Neural cell (in vitro differentiated cells): ENCODE measurements around the gene TRIM60.

Experiments
- MXI1 ChIP-seq: fragments of 450-650 bp; conservative IDR thresholded peaks from 2 replicates; pipeline ENCODE4 v1.6.1; 2014; ENCODE audit warnings: antibody characterized with exemption, mild to moderate bottlenecking; ENCODE audit not compliant: poor library complexity, severe bottlenecking
- SMC3 ChIP-seq: fragments of 450-650 bp; conservative IDR thresholded peaks from 2 replicates; pipeline ENCODE4 v1.6.1; 2014; ENCODE audit warnings: antibody characterized with exemption, mild to moderate bottlenecking, moderate library complexity; ENCODE audit not compliant: poor library complexity
- TAF1 ChIP-seq: IDR thresholded peaks from 2 replicates; pipeline ENCODE4 v1.6.1; 2012; ENCODE audit warnings: low read depth
- TF ChIP-seq, protein P1 (sequence below): IDR thresholded peaks from 2 replicates; pipeline ENCODE4 v1.6.1; 2012; ENCODE audit warnings: borderline replicate concordance

DNA sequence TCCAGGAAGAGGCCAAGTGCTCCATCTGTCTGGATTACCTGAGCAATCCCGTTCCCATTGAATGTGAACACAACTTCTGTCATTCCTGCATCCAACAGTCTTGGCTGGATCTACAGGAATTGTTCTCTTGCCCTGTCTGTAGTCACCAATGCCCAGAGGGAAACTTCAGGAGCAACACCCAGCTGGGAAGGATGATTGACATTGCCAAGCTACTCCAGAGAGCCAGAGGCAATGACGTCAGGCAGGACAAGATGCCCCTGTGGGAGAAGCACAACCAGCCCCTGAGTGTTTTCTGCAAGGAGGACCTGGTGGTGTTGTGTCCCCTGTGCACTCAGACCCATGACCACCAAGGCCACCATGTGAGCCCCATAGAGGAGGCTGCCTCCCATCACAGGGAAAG is 21.3 kb upstream of the TRIM60 start:
- TF ChIP-seq, protein P1, sequence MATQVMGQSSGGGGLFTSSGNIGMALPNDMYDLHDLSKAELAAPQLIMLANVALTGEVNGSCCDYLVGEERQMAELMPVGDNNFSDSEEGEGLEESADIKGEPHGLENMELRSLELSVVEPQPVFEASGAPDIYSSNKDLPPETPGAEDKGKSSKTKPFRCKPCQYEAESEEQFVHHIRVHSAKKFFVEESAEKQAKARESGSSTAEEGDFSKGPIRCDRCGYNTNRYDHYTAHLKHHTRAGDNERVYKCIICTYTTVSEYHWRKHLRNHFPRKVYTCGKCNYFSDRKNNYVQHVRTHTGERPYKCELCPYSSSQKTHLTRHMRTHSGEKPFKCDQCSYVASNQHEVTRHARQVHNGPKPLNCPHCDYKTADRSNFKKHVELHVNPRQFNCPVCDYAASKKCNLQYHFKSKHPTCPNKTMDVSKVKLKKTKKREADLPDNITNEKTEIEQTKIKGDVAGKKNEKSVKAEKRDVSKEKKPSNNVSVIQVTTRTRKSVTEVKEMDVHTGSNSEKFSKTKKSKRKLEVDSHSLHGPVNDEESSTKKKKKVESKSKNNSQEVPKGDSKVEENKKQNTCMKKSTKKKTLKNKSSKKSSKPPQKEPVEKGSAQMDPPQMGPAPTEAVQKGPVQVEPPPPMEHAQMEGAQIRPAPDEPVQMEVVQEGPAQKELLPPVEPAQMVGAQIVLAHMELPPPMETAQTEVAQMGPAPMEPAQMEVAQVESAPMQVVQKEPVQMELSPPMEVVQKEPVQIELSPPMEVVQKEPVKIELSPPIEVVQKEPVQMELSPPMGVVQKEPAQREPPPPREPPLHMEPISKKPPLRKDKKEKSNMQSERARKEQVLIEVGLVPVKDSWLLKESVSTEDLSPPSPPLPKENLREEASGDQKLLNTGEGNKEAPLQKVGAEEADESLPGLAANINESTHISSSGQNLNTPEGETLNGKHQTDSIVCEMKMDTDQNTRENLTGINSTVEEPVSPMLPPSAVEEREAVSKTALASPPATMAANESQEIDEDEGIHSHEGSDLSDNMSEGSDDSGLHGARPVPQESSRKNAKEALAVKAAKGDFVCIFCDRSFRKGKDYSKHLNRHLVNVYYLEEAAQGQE = no peak
- TF ChIP-seq SMC3 = no peak
- no peak for TF ChIP-seq TAF1
- TF ChIP-seq MXI1 = no peak
